Middle frontal gyrus (tissue), 1 donor: ENCODE data around the gene UBE2Q1.

Experiments used
- DNase-seq: peaks from one replicate; pipeline ENCODE4 v3.0.0-alpha.2; 2015; ENCODE audit warnings: low spot score; ENCODE audit errors: extremely low spot score

Gene UBE2Q1

DNA sequence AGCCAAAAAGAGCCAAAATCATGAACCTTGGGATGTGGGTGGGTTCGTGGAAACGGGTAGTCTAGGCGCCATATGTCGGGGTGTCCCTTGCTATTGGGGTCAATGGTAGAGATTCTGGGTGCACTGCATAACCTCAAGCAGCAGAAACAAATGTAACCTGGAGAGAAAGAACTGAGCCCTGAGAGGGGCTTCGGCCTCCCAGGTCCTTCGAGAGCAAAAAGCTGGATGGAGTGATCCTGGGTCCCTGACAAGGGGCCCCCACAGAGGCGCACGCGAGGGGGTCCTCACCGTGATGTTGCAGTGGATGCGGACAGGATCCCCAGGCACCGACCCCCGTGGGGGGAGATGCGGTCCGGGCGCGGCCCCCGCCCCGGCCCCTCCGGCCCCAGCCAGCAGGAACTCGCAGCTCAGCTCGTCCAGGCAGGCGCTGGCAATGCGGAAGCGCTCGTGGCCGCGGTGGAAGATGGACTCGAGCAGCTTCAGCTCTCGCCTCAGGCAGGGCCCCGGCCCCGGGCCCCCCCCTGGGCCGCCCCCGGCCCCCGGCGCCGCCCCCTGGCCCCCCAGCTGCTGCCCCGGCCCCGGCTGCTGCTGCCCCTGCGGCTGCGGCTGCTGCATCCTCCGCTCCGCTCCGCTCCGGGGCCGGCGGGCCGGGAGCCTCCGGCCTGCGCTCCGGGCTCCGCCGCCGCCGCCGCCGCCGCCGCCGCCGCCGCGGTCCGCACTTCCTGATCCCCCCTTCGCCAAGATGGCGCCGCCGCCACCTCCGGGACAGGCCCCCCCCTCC lies at the start of gene UBE2Q1:
UBE2Q1 (minus strand) TSS at position 724 of the 781 bp plus-strand sequence; CDS start at position 615, 109 bp downstream.
- no peak for DNase-seq

DNA sequence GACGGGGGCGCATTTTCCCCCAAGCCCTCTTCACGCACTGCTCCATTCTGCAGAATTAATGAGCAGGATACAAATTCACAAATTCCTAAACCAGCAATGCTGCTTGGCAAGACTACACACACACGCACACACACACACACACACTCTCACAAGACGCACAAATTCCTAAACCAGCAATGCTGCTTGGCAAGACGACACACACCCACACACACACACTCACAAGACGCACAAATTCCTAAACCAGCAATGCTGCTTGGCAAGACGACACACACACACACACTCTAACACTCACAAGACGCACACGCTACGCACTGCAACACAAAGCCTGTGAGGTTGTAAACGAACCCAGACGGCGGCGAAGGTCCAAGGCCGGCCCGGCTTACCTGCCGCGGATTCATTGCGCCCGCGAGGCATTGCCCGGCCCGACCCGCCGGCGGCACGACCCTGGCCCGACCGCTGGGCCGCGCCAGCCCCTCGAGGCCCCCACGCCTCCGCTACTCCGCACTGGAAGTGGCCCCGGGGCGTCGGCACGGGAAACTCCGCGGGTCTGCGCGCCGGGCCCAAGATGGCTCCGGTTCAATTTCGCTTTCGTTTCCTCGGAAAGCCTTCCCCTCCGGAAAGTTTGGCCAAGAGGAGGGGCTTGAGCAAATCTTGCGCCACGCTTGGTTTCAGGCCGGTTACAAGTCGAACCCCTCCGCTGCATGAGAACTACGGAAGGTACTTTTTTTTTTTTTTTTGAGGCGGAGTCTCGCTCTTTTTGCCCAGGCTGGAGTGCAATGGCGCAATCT lies 49.3 kb upstream of the UBE2Q1 start, which contains the start of gene ADAR:
ADAR (minus strand) TSS at position 578 of the 788 bp plus-strand sequence; CDS start at position 398, 180 bp downstream.
- DNase-seq: peak; percentile 66

DNA sequence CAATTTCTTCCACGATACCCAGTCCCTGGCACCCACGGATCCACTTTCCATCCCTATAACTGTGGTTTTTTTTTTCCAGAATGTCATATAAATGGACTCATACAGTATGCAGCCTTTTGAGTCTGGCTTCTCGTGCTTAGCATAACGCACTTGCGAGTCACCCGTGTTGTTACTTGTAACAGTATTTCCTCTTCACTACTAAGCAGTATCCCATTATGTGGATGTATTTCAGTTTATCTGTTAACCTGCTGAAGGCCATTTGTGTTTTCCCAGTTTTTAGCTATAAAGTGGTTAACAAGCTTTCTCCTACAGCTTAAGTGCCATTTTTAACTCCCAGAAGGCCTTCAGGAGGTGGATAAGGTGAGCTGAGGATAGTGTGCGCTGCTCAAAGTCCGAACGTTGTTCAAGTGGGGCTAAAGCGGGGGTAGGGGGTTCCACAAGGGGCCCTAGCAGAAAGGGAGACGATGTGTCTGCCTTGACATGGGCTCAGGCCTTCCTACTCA lies 48.7 kb upstream of the UBE2Q1 start:
- DNase-seq: no peak

DNA sequence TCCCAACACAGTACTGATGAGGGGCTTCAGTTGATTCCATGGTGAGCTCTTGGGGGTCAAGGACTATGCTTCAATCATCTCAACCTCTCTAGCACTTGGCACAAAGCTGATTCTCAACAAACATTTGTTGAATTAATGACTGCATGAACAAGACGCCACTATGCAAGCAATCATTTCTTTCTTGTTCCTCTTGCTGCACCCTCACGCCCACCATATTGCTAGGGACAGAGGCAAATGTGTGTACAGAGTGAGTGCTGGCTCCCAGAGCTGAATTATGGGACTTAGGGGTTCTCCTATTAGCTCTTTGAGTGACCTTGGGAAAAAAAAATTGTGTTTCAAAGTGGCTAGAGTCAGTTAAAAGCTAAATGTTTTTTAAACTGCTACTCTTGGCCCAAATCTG lies 47.1 kb upstream of the UBE2Q1 start:
- no peak for DNase-seq

DNA sequence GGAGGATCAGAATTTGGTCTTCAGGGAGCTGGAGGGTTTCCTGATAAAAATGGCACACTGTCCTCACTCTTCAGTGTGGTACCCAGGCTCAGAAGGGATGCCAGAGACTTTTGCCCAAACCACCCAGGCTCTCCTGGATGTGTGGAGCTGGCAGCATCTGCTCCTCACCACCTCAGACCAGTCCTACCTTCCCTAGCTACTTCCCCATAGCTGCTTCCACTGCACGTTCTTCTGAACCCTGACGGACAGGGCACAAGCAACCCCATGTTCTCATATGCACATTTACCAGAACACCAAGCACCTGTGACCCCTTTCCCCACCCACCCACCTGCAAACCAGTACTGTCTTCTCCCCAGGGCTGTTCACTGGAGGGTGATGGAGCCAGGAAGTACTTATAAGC lies 44.9 kb upstream of the UBE2Q1 start:
- DNase-seq: no peak

DNA sequence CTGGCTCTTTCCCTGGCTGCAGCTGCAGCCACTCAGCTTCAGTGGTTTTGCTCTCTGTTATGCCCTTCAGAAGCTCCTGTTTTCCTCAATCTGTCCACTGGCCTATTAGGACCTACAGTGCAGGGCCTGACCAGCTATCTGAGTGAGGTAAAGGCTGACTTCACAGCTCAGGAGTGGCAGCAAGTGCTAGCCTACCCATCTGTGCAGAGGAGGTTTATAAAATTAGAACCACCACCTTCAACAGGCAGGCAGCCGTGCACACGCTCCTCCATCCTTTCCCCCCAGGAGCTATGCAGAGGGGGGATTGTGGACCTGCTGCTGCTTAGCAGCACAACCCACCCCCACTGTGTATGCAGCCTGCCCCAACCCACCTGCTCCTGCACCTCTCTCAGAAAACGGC lies 41.2 kb upstream of the UBE2Q1 start:
- no peak for DNase-seq

DNA sequence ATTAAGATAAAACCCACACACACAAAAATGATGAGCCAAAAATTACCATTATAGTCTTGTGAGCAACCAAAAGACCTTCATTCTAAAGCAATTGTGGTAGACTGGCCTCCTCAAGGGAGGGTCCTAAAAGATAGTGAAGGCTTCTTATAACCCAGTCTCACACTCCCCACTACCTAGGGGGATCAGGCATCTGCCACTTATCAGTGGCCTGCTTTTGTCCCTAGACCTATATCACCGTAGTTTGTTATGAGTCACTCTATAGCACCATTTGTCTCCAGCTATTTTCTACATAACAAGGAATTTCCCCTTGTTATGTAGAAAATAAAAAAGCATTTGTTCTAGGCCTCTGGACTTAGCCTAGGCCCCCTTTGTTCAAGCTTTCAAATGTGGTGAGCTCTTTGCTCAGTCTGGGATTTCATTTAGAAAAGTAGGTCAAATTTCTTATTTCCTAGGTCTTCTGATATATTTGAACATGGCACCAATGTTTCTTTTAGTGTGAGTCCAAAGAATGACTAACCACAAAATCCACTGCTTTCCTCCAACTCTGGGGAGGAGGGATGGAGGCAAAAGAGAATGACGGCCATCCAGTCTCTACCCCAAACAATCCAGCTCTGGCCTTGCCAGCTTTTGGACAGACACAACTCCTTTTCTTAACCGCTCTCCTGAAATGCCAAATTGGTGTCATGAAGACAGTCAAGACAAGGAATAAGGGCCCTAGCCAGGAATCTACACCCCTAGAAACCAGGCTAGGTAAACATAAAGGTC lies 40.6 kb upstream of the UBE2Q1 start:
- no peak for DNase-seq

DNA sequence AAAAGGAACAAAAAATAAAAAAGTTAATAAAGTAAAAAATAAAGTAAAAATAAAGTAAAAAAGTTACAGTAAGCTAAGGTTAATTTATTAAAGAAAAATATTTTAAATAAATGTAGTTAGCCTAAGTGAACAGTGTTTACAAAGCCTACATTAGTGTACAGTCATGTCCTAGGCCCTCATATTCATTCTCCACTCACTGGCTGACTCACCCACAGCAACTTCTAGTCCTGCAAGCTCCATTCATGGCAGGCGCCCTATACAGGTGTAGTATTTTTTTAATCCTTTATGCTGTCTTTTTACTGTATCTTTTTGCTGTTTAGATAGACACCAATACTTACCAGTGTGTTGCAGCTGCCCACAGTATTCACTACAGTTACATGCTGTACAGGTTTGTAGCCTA lies 37.2 kb upstream of the UBE2Q1 start:
- no peak for DNase-seq

DNA sequence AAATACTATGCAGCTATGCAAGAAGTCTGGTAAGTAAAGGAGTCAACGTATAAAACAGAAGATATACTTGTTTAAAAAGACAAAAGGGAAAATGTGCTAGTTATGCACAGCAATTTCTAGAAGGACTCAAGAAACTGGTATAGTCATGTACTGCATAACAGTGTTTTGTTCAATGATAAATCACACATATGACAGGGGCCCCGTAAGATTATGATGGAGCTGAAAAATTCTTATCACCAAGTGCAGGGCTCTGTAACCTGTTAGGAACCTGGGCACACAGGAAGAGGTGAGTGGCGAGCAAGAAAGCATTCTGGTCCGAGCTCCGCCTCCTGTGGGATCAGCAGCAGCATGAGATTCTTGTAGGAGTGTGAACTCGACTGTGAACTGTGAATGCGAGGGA lies 36.3 kb upstream of the UBE2Q1 start:
- no peak for DNase-seq

DNA sequence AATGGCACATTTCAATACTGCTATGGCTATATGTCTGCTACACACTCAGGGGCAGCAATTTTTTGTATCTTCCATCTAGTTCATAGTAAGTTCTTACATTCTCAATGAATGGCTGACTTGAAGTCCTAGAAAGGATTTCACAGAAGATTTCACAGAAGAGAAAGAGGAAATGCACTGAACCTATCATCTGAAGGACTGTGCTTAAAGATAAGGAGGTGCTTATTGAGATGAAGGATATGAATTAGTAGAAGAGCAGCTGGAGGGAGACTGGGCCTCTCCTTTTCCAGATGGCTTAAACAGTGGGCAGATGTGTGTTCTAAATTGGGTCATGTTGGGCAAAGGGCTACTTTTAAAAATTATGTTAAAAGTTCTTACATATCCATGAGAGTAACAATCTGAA lies 34.9 kb upstream of the UBE2Q1 start:
- DNase-seq: no peak

DNA sequence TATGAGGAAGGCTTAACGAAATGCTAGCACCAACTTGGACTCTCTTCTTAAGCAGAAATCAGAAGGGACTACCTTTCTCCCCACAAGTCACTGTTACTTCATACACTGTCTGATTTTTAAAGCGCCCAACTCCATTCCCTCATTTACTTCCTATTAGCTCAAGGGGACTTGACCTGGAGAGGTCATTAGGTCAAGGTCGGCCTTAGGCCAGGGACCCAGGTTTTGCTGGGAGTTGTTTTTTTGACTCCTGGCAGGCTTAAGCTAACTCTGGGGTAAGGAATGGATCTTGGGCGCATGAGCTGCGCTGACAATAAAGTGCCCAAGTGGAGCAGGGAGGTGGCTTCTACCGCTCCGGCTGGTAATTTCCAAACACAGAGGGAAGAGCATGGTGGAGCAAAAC lies 32.7 kb upstream of the UBE2Q1 start:
- no peak for DNase-seq

DNA sequence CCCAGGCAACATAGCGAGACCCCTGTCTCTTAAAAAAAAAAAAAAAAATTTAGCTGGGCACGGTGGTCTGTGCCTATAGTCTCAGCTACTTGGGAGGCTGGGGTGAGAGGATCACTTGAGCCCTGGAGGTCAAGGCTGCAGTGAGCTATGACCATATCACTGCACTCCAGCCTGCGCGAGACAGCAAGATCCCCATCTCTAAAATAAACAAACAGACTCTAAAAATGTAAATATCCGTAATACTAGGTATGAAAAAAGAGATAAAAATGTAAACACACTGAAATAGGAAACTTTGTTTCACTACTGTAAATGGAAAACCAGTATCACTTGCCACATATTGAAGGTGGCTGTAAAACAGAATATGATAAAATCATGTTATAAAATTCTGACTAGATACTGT lies 32.3 kb upstream of the UBE2Q1 start:
- DNase-seq: no peak

DNA sequence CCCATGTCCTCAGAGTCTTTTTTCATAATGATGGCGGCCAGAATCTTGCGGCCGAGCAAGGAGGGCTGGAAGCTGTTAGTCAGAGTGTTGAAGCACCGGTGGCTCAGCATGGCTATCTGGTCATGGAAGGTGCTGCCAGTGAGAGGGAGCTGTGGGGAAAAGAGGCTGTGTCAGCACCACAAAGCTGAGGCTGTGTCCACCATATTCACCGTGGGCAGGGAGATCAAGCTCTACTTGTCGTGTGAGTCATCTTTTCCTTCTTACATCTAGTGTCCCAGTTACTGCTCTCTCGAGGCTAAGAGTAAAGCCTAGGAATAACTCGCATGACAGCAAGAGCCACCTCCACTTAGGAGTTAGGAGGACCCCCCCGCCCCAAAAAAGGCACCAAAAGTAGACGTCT lies 31.3 kb upstream of the UBE2Q1 start:
- DNase-seq: no peak

DNA sequence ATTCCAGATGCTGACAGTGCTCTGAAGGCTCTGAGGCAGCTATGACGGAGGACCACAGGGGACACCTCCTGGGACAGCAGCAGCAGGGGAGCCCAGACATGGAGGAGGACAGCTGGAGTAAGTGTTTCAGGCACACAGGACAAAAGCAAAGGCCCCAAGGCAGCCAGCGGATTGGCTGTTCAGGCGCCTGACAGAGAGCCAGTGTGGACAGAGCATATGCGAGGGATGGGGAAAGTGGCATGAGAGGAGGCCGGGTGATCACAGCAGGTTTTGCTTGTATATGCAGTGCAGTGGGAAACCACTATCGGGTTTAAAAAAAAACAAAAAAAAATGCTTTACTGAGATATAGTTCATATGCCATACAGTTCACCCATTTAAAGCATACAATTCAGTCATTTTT lies 28.2 kb upstream of the UBE2Q1 start:
- no peak for DNase-seq

DNA sequence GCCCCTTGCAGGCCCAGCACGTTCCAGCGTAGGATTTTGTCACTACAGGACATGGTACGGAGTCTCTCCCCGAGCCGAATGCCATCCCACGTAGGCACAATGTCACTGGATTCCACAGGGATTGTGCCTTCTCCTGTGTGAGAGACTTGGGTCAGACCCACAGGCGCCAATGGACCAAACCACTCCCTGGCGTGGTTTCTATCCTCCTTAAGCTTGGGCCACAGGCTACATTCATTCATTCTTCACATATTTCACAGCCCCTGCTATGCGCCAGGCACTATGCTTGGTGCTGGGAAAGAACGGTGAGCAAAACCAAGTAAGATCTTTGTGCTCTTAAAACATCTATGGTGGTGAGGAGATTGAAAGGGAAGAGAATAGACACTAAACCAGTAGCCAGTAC lies 27.8 kb upstream of the UBE2Q1 start:
- no peak for DNase-seq

DNA sequence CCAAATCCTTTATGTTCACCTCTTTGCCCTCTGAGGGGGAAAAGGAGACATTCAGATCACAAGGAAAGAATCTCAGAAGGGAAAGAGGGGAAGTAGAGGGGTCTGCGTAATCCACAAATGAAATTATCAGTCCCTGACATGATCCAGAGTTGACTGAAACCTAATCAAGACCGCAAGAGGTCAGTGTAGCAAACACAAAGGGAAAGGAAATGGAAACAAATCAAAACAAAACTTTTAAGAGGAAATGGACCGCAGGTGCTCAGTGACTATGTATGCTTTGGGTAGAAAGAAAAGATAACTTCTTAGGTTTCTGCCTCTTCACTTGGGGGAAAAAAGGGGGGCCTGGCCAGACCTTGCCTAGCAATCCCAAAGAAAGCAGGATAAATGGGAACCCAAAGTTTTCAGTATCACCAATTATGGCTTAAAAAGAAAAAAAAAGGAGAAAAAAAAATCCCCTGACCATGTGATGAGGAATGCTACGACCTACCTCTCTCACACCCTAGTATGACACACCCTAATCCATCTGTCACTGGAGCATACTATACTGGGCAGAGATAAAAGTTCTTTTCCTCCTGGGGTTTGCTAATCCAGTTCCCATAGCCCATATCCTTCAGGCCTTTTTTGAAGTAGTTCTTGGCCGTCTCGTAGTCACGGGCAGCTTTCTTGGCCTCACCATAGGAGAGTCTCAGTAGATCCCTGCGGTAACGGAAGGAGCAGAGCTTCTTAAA lies 26.0 kb upstream of the UBE2Q1 start:
- DNase-seq: no peak

DNA sequence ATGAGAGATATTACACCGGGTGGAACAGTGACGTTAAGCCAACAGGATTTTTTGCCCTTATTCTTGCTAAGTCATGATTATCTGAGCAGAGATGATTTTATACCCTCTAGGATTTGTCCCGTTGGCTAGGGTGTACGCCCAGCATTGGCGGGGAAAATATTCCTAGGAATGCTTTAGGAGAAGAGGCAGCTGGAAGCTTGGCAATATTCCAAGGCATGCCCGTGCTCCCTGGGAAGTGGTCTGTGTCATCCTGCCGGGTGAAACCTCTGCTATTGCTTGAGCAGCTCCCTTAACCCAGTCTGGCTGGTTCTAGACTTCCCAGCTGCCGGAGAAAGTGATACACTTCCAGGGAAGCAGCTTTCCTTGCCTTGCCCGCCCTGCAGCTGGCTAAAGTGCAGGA lies 25.3 kb upstream of the UBE2Q1 start:
- no peak for DNase-seq

DNA sequence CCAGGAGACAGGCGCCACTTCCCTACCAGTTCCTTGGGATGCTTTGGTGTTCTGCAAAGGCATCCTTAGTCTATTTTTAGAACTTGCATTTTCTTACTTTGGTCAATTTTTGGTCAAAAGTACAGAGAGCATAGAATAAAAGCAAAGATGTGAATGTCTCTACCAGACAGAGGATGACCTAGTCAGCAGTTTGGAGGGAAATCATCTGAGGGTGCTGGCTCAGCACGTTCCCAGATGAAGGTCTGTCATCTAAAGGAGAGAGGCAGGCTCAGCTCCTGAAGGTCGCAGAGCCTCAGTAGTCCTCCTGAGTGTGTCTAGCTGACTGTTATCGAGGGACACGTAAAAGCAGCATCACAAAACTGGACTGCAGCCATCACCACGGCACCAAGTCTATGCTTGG lies 24.4 kb upstream of the UBE2Q1 start:
- DNase-seq: no peak

DNA sequence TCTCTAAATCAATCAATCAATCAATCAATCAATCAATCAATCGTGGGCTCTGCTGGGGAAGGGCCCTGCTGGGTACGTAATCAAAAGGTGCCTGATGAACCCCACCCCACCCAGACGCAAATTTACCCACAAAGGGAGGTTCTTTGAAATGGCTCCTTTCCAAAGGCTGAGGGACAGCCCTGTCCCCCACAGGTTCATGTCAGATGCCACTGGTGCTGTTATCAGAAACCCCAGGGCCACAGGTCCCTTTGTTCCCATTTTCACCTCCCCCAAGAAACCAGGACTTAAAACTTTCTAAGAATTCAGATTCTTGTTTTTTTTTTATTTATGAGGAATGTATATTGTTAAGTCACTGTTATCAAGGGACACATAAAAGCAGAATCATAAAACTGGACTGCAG lies 23.3 kb upstream of the UBE2Q1 start:
- no peak for DNase-seq

DNA sequence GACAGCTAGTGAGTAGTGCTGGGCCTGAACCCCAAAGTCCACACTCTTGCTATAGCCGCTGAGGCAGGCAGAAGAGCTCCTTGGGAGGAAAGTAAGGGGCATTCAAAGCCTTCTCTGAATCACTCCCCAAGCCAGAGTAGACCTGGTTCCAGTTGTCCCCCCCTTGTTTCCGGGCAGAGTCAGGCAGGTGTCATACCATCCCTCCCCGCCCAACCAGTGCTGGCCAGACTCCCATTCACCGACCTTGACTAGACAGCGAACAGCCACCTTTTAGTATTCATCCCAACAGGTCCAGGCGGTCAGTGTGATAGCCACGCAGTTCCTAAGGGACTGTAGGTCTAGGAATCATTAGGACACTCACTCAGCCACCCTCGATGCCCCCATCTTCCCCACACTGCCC lies 20.9 kb upstream of the UBE2Q1 start:
- DNase-seq: no peak

DNA sequence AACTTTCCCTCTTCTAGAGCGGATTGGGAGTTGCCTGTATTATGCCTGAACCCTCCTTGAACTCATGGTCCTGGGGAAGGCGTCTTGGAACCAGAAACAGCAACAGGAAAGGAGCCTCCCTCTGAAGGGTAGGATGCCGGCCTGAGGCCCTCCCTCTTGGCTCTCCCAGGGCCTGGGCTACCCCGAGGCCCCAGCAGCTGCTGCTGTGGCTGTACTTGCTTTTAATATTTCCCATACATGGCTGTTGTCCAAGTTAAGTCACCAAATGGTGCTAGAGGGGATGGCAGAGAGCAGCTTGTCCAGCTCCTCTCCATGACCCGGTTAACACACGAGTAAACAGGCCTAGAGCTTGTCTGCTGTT lies 19.6 kb upstream of the UBE2Q1 start:
- DNase-seq: no peak
